H1 (cell line): ENCODE measurements around the gene L1TD1.

Experiments used
- CEBPB ChIP-seq: IDR thresholded peaks from 2 replicates; pipeline ENCODE4 v1.6.1; 2012; ENCODE audit warnings: low read depth, low read length
- GTF2F1 ChIP-seq: IDR thresholded peaks from 2 replicates; pipeline ENCODE4 v1.6.1; 2012; ENCODE audit warnings: low read depth, low read length, improper control_type of control experiment, borderline replicate concordance
- HDAC6 ChIP-seq: IDR thresholded peaks from one replicate; pipeline ENCODE4 v1.7.1; 2012; ENCODE audit warnings: low read depth, mild to moderate bottlenecking, inconsistent platforms, low read length, moderate library complexity
- PHF8 ChIP-seq: fragments of 200-600 bp; sonication (generic); conservative IDR thresholded peaks from 2 replicates; pipeline ENCODE4 v1.7.1; 2012; ENCODE audit warnings: low read depth, mild to moderate bottlenecking, inconsistent platforms, low read length, moderate library complexity
- POLR2A ChIP-seq, 2 experiments: IDR thresholded peaks; 1 replicate in 1 of 2; 2 replicates in 1 of 2; pipeline ENCODE4 v1.6.1; 2011; ENCODE audit warnings: low read depth in 2 of 2, low read length in 2 of 2, mild to moderate bottlenecking in 2 of 2; ENCODE audit errors: control extremely low read depth in 1 of 2

DNA sequence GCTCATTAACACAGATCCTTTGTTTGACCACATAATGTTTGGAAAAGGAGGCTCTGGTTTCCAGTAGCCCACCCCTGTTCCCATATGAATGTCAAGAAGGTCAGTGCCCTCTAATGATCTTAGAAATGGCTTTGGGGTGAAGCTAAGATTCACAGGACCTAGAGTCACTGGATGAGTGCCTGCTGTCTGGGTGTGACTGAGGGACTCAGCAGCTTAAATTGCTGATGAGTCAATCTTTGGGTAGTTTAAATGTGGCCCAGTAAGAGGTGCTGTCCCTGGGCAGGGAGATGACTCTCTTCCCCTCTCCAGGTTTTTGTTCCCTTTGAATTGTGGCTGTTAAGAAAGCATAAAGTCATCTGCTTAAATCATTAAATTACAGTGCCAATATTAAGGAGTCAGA is 50.6 kb downstream of the L1TD1 start:
- TF ChIP-seq HDAC6 (no peak), POLR2A (IDR thresholded peaks at IDR 0.05; ENCODE audit: control extremely low read depth in 1 of 2, low read depth in 2 of 2, low read length in 2 of 2) (no peak), CEBPB (no peak), GTF2F1 (no peak), PHF8 (no peak)
